Fibroblast of peridontal ligament (primary cell): ENCODE results near the gene MYMK.

Experiments
- DNase-seq: peaks from one replicate; pipeline ENCODE4 v3.0.0-alpha.2; 2010; ENCODE audit errors: extremely low read depth

MYMK gene

GRCh38 chr9:133518706-133519449, 5.9 kb downstream of the MYMK start:
- no peak for DNase-seq

GRCh38 chr9:133518200-133518599, 6.6 kb downstream of the MYMK start:
- no peak for DNase-seq

- DNase-seq = no peak
Measured at GRCh38 chr9:133517711-133518110, 7.0 kb downstream of the MYMK start.

GRCh38 chr9:133516961-133517350, 7.8 kb downstream of the MYMK start:
- DNase-seq = no peak

GRCh38 chr9:133516256-133516960, 8.4 kb downstream of the MYMK start:
- DNase-seq = no peak

GRCh38 chr9:133515615-133516255, 9.0 kb downstream of the MYMK start:
- DNase-seq = no peak

GRCh38 chr9:133515240-133515610, 9.5 kb downstream of the MYMK start:
- DNase-seq = no peak

- no peak for DNase-seq
Measured at GRCh38 chr9:133514460-133515239, 10.1 kb downstream of the MYMK start.

- no peak for DNase-seq
Measured at GRCh38 chr9:133513214-133514100, 11.3 kb downstream of the MYMK start.

GRCh38 chr9:133512253-133513213, 12.2 kb downstream of the MYMK start:
- no peak for DNase-seq

GRCh38 chr9:133511607-133512006, 13.2 kb downstream of the MYMK start:
- no peak for DNase-seq

- DNase-seq = no peak
Measured at GRCh38 chr9:133510926-133511505, 13.7 kb downstream of the MYMK start.

- no peak for DNase-seq
Measured at GRCh38 chr9:133509179-133510083, 15.3 kb downstream of the MYMK start.

GRCh38 chr9:133508046-133508445, 16.7 kb downstream of the MYMK start:
- DNase-seq = no peak

- DNase-seq = no peak
Measured at GRCh38 chr9:133507246-133507965, 17.4 kb downstream of the MYMK start.

GRCh38 chr9:133506653-133507038, 18.1 kb downstream of the MYMK start:
- peak; percentile 84 for DNase-seq

GRCh38 chr9:133505901-133506652, 18.7 kb downstream of the MYMK start:
- DNase-seq = peak; percentile 93
